A673 (cell line): ENCODE measurements around the gene LPP. TPM values are rescaled to one million over a fixed set of nuclear protein-coding genes. Genes with fewer than 3 reads are reported as not detected.

Source experiments
- BruUV-seq: library from RNA; stranded (reverse); fragments of 400-500 nt; replicated peaks from 2 replicates; lab custom pipeline; 2021; lab: Mats Ljungman, UMichigan
- CTCF ChIA-PET: fragments of 300-600 bp; sonication (Branson Sonifier 250); formaldehyde crosslinking; loops from one replicate; lab custom pipeline; 2022; ENCODE audit warnings: antibody characterized with exemption; lab: Charles Lee
- POLR2A ChIA-PET: fragments of 300-600 bp; sonication (Branson Sonifier 250); formaldehyde crosslinking; loops from one replicate; lab custom pipeline; 2022; ENCODE audit warnings: antibody characterized with exemption; ENCODE audit not compliant: low non-redundant PET; lab: Charles Lee
- DNase-seq: peaks from one replicate; pipeline ENCODE4 v3.0.0-alpha.2; 2015; ENCODE audit warnings: low spot score
- H3K27ac ChIP-seq: fragments of 200-600 bp; sonication (generic); 2 replicates; pipeline ENCODE4 v1.5.1; 2016; ENCODE audit warnings: mixed run types, low read depth, mild to moderate bottlenecking, mixed read lengths, antibody characterized with exemption, low read length; ENCODE audit not compliant: poor library complexity, severe bottlenecking
- H3K27me3 ChIP-seq: fragments of 200-600 bp; sonication (generic); replicated peaks from 2 replicates; pipeline ENCODE4 v1.6.1; 2017; ENCODE audit warnings: mixed run types, low read depth, mild to moderate bottlenecking, mixed read lengths, antibody characterized with exemption, low read length; ENCODE audit not compliant: insufficient read depth, poor library complexity
- H3K36me3 ChIP-seq: fragments of 200-600 bp; sonication (generic); 2 replicates; pipeline ENCODE4 v1.6.1; 2016; ENCODE audit warnings: mixed run types, mild to moderate bottlenecking, mixed read lengths, antibody characterized with exemption, low read length; ENCODE audit not compliant: insufficient read depth, poor library complexity, severe bottlenecking
- H3K4me1 ChIP-seq: fragments of 200-600 bp; sonication (generic); 2 replicates; pipeline ENCODE4 v1.6.1; 2017; ENCODE audit warnings: mixed run types, mild to moderate bottlenecking, mixed read lengths, antibody characterized with exemption, low read length; ENCODE audit not compliant: insufficient read depth, poor library complexity, severe bottlenecking
- H3K4me3 ChIP-seq: fragments of 200-600 bp; sonication (generic); 2 replicates; pipeline ENCODE4 v1.5.1; 2016; ENCODE audit warnings: low read depth, mixed run types, mild to moderate bottlenecking, mixed read lengths, low read length; ENCODE audit not compliant: poor library complexity, severe bottlenecking
- H3K9me3 ChIP-seq: fragments of 200-600 bp; sonication (generic); 2 replicates; pipeline ENCODE4 v1.6.1; 2016; ENCODE audit warnings: mixed run types, low read depth, mild to moderate bottlenecking, mixed read lengths, antibody characterized with exemption, low read length; ENCODE audit not compliant: poor library complexity, severe bottlenecking
- EZH2 ChIP-seq: fragments of 200-600 bp; sonication (generic); IDR thresholded peaks from 2 replicates; pipeline ENCODE4 v1.6.1; 2017; ENCODE audit warnings: borderline replicate concordance, low read depth, mild to moderate bottlenecking, mixed read lengths, antibody characterized with exemption, low read length; ENCODE audit not compliant: poor library complexity, severe bottlenecking
- intact Hi-C: fragments of 100-400 bp; cut with micrococcal nuclease; formaldehyde crosslinking; loops from one replicate; pipeline ENCODE4 v1.10.0; 2022; ENCODE audit not compliant: unreplicated experiment
- total RNA-seq: library from RNA; stranded (reverse); gene quantifications from 2 replicates; pipeline ENCODE4 v1.2.3, GENCODE V29; 2021
- TF ChIP-seq, protein P1 (sequence below): fragments of 300-800, 200-600 bp; sonication (generic); conservative IDR thresholded peaks from 2 replicates; pipeline ENCODE4 v1.5.1; 2017; ENCODE audit warnings: low read depth, mild to moderate bottlenecking, antibody characterized with exemption, low read length, moderate library complexity, mixed read lengths

Gene LPP
- total RNA-seq, 1 experiment from 2014 or later, result 39.7 TPM

GRCh38 chr3:188602111-188602510 lies 448.2 kb downstream of the LPP start:
- Histone ChIP-seq H3K36me3 (no peaks in the 10 kb centered on the region), H3K4me3 (no peak overlapping the region), H3K27me3 (no peaks in the 10 kb centered on the region), H3K4me1 (no peaks in the 10 kb centered on the region), H3K9me3 (no peaks in the 10 kb centered on the region), H3K27ac (no peak overlapping the region)
- ChIA-PET CTCF (no interaction called here), POLR2A (interaction anchor here (0.5 kb wide), 1 partner anchor 506 kb away, joined by 3 read pairs; no protein-coding TSS in a partner anchor)
- no TSS peak for BruUV-seq
- TF ChIP-seq, protein P1, sequence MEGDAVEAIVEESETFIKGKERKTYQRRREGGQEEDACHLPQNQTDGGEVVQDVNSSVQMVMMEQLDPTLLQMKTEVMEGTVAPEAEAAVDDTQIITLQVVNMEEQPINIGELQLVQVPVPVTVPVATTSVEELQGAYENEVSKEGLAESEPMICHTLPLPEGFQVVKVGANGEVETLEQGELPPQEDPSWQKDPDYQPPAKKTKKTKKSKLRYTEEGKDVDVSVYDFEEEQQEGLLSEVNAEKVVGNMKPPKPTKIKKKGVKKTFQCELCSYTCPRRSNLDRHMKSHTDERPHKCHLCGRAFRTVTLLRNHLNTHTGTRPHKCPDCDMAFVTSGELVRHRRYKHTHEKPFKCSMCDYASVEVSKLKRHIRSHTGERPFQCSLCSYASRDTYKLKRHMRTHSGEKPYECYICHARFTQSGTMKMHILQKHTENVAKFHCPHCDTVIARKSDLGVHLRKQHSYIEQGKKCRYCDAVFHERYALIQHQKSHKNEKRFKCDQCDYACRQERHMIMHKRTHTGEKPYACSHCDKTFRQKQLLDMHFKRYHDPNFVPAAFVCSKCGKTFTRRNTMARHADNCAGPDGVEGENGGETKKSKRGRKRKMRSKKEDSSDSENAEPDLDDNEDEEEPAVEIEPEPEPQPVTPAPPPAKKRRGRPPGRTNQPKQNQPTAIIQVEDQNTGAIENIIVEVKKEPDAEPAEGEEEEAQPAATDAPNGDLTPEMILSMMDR, result no peak
- TF ChIP-seq EZH2, result no peak
- intact Hi-C loops, result no loop called here
- DNase-seq, result no peak

GRCh38 chr3:188602620-188603019 lies 448.7 kb downstream of the LPP start:
- no TSS peak for BruUV-seq
- DNase-seq, result no peak
- intact Hi-C loops, result no loop called here
- H3K4me3 ChIP-seq, result no peak overlapping the region
- no peaks in the 10 kb centered on the region for H3K27me3 ChIP-seq
- no peak overlapping the region for H3K27ac ChIP-seq
- CTCF ChIA-PET, result no interaction called here
- no peaks in the 10 kb centered on the region for H3K9me3 ChIP-seq
- no peaks in the 10 kb centered on the region for H3K36me3 ChIP-seq
- POLR2A ChIA-PET, result interaction anchor here (0.5 kb wide), 1 partner anchor 507 kb away, joined by 3 read pairs; no protein-coding TSS in a partner anchor
- H3K4me1 ChIP-seq, result no peaks in the 10 kb centered on the region
- TF ChIP-seq, protein P1, result no peak
- no peak for TF ChIP-seq EZH2

- no TSS peak for BruUV-seq
- peaks cover 11% of the 10 kb centered on the region for H3K9me3 ChIP-seq
- DNase-seq, result no peak
- intact Hi-C loops, result no loop called here
- peaks cover 7% of the 10 kb centered on the region for H3K36me3 ChIP-seq
- H3K4me3 ChIP-seq, result no peak overlapping the region
- TF ChIP-seq, protein P1, result no peak
- TF ChIP-seq EZH2, result no peak
- no peaks in the 10 kb centered on the region for H3K27me3 ChIP-seq
- ChIA-PET CTCF (no interaction called here), POLR2A (no interaction called here)
- H3K4me1 ChIP-seq, result no peaks in the 10 kb centered on the region
- no peak overlapping the region for H3K27ac ChIP-seq
Observed at GRCh38 chr3:188604651-188605050, 450.7 kb downstream of the LPP start.
